HepG2 (cell line): ENCODE data around the gene ZNF770. TPM values are rescaled to one million over a fixed set of nuclear protein-coding genes. Genes with fewer than 3 reads are reported as not detected.

ENCODE experiments used
- EZH2 ChIP-seq: conservative IDR thresholded peaks from 2 replicates; pipeline ENCODE4 v1.6.1; 2012; ENCODE audit warnings: mild to moderate bottlenecking, low read depth, low read length, moderate library complexity
- MAFK ChIP-seq, 2 experiments: IDR thresholded peaks in 1 of 2; conservative IDR thresholded peaks in 1 of 2; 2 replicates each; pipeline ENCODE4 v1.6.1; 2011; ENCODE audit warnings: improper control_type of control experiment in 2 of 2, low read length in 2 of 2
- NCOA5 ChIP-seq: sonication (generic); formaldehyde crosslinking; IDR thresholded peaks from 2 replicates; pipeline ENCODE4 v1.4.0; 2020; ENCODE audit warnings: missing genetic modification reagents
- NFYC ChIP-seq: IDR thresholded peaks from 2 replicates; pipeline ENCODE4 v1.6.1; 2016; ENCODE audit warnings: missing genetic modification reagents, missing compliant biosample characterization
- REL ChIP-seq: sonication (generic); formaldehyde crosslinking; conservative IDR thresholded peaks from 2 replicates; pipeline ENCODE4 v1.8.0; 2022; ENCODE audit warnings: mild to moderate bottlenecking, missing genetic modification reagents, moderate library complexity
- SP140L ChIP-seq: sonication (generic); formaldehyde crosslinking; IDR thresholded peaks from 2 replicates; pipeline ENCODE4 v1.4.0; 2020; ENCODE audit warnings: missing genetic modification reagents, borderline replicate concordance
- TBL1XR1 ChIP-seq: fragments of 150-350 bp; IDR thresholded peaks from 2 replicates; pipeline ENCODE4 v1.6.1; 2014; ENCODE audit warnings: borderline replicate concordance, low read length; ENCODE audit not compliant: partially characterized antibody
- ZFY ChIP-seq: sonication (generic); formaldehyde crosslinking; IDR thresholded peaks from 2 replicates; pipeline ENCODE4 v1.4.0; 2020; ENCODE audit warnings: missing genetic modification reagents
- ZNF17 ChIP-seq: sonication (generic); formaldehyde crosslinking; IDR thresholded peaks from 2 replicates; pipeline ENCODE4 v1.5.0; 2020; ENCODE audit warnings: mild to moderate bottlenecking, missing genetic modification reagents
- ZNF451 ChIP-seq: sonication (generic); formaldehyde crosslinking; IDR thresholded peaks from 2 replicates; pipeline ENCODE4 v1.5.0; 2020; ENCODE audit warnings: mild to moderate bottlenecking, missing genetic modification reagents
- ZNF598 ChIP-seq: sonication (generic); formaldehyde crosslinking; IDR thresholded peaks from 2 replicates; pipeline ENCODE4 v1.5.1; 2020; ENCODE audit warnings: mild to moderate bottlenecking, missing genetic modification reagents, borderline replicate concordance
- ZNF615 ChIP-seq: sonication (generic); formaldehyde crosslinking; IDR thresholded peaks from 2 replicates; pipeline ENCODE4 v1.5.0; 2020; ENCODE audit warnings: mild to moderate bottlenecking, missing genetic modification reagents, borderline replicate concordance
- ZNF619 ChIP-seq: sonication (generic); formaldehyde crosslinking; IDR thresholded peaks from 2 replicates; pipeline ENCODE4 v1.4.0; 2020; ENCODE audit warnings: mild to moderate bottlenecking, missing genetic modification reagents
- polyA plus RNA-seq, 8 experiments: library from polyadenylated mRNA; depleted of rRNA in 3 of 8; stranded (reverse) in 7 of 8; unstranded in 1 of 8; fragments of >200 nt; fragmentation: Illumina TruSeq in 4 of 8; extraction: Trizol in 4 of 8; gene quantifications; 2 replicates each; pipeline versions ENCODE4 v1.2.1 to v1.2.3, GENCODE V29; 2011 to 2016; ENCODE audit warnings: low read depth in 4 of 8, missing spikeins in 1 of 8, mixed read lengths in 1 of 8; ENCODE audit not compliant: insufficient read depth in 1 of 8
- total RNA-seq, 5 experiments: library from RNA; depleted of rRNA; stranded (reverse); fragments of >200 nt; fragmentation: Illumina TruSeq; extraction: Trizol; gene quantifications; 2 replicates each; pipeline ENCODE4 v1.2.3, GENCODE V29; 2016; ENCODE audit warnings: low read depth in 1 of 5
- TF ChIP-seq, protein P1 (sequence below): sonication (generic); formaldehyde crosslinking; IDR thresholded peaks from 2 replicates; pipeline ENCODE4 v1.8.0; 2022; ENCODE audit warnings: mild to moderate bottlenecking, missing genetic modification reagents; ENCODE audit not compliant: insufficient replicate concordance
- TF ChIP-seq, protein P2 (sequence below): fragments of 450-650 bp; IDR thresholded peaks from 2 replicates; pipeline ENCODE4 v1.6.1; 2017; ENCODE audit warnings: mild to moderate bottlenecking
- TF ChIP-seq, protein P3 (sequence below): IDR thresholded peaks from 2 replicates; pipeline ENCODE4 v1.6.1; 2016; ENCODE audit warnings: missing genetic modification reagents, missing compliant biosample characterization
- TF ChIP-seq, protein P4 (sequence below): sonication (generic); formaldehyde crosslinking; IDR thresholded peaks from 2 replicates; pipeline ENCODE4 v1.5.1; 2020; ENCODE audit warnings: missing genetic modification reagents, mild to moderate bottlenecking, borderline replicate concordance
- TF ChIP-seq, protein P5 (sequence below): sonication (generic); formaldehyde crosslinking; IDR thresholded peaks from 2 replicates; pipeline ENCODE4 v1.4.0; 2020; ENCODE audit warnings: mild to moderate bottlenecking, missing genetic modification reagents

The ZNF770 gene
- total and polyA plus RNA-seq, 2 of the 13 experiments (the other 11 are each of a cell fraction or from before 2014, with no cell fraction given), result 15.5 to 33.1 TPM

DNA sequence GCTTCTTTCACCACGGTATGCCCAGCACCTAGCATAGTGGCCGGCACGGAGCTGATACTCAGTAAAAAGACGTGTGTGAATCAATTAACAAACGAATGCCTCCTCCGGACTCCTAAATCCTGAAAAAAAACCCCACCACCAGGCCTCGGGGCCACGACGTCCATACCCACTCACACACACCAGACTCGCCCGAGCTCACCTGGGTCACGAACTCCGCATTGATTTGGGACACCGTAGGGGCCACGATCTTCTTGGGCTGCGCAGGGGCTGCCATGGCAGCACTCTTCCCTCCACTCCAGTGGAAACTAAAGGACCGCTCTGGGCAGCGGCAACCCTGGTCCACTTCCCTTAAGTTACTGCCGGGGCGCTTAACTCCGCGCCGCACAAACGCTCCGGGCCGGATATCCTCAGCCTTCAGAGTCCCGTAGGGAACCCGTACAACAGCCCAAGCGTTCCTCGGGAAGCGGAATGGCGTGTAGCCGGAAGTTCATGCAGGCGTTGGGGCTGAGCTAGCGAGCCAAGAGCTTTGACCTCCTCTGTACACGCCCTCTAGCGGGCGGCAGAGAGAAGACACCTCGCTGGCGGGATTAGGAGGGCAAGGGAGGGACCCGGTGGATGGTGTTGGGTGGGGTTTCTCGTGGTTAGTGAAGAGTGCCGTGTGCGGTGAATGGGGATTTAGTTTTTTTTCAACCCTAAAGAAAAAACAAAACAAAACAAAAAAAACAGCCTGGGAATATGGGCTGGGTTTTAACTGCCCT is 18.6 kb downstream of the ZNF770 start, which contains the start of gene AQR (continued):
- TF ChIP-seq, protein P1, sequence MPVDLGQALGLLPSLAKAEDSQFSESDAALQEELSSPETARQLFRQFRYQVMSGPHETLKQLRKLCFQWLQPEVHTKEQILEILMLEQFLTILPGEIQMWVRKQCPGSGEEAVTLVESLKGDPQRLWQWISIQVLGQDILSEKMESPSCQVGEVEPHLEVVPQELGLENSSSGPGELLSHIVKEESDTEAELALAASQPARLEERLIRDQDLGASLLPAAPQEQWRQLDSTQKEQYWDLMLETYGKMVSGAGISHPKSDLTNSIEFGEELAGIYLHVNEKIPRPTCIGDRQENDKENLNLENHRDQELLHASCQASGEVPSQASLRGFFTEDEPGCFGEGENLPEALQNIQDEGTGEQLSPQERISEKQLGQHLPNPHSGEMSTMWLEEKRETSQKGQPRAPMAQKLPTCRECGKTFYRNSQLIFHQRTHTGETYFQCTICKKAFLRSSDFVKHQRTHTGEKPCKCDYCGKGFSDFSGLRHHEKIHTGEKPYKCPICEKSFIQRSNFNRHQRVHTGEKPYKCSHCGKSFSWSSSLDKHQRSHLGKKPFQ (CRISPR knock-in tag), result peak; percentile 20
- TF ChIP-seq REL (CRISPR knock-in tag) (no peak), ZNF598 (no peak; the same call in 1 of the 2 replicates), NFYC (CRISPR knock-in tag) (peak; percentile 45), NCOA5 (CRISPR knock-in tag) (no peak), SP140L (CRISPR knock-in tag) (0 out of 2 replicates have a peak, but pooled peaks have one; percentile 65), ZNF615 (0 out of 2 replicates have a peak, but pooled peaks have one; percentile 42), ZNF619 (CRISPR knock-in tag) (no peak), ZNF17 (CRISPR knock-in tag) (no peak), ZFY (CRISPR knock-in tag) (peak; percentile 72), ZNF451 (CRISPR knock-in tag) (no peak), EZH2 (no peak), TBL1XR1 (peak; percentile 64), MAFK (conservative IDR thresholded peaks at IDR 0.05 in 1 of 2, IDR thresholded peaks at IDR 0.05 in 1 of 2; ENCODE audit: low read length in 2 of 2) (no peak)
- TF ChIP-seq, protein P2, sequence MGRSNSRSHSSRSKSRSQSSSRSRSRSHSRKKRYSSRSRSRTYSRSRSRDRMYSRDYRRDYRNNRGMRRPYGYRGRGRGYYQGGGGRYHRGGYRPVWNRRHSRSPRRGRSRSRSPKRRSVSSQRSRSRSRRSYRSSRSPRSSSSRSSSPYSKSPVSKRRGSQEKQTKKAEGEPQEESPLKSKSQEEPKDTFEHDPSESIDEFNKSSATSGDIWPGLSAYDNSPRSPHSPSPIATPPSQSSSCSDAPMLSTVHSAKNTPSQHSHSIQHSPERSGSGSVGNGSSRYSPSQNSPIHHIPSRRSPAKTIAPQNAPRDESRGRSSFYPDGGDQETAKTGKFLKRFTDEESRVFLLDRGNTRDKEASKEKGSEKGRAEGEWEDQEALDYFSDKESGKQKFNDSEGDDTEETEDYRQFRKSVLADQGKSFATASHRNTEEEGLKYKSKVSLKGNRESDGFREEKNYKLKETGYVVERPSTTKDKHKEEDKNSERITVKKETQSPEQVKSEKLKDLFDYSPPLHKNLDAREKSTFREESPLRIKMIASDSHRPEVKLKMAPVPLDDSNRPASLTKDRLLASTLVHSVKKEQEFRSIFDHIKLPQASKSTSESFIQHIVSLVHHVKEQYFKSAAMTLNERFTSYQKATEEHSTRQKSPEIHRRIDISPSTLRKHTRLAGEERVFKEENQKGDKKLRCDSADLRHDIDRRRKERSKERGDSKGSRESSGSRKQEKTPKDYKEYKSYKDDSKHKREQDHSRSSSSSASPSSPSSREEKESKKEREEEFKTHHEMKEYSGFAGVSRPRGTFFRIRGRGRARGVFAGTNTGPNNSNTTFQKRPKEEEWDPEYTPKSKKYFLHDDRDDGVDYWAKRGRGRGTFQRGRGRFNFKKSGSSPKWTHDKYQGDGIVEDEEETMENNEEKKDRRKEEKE, result no peak
- TF ChIP-seq, protein P3, sequence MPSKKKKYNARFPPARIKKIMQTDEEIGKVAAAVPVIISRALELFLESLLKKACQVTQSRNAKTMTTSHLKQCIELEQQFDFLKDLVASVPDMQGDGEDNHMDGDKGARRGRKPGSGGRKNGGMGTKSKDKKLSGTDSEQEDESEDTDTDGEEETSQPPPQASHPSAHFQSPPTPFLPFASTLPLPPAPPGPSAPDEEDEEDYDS (CRISPR knock-in tag), result peak; percentile 74
- TF ChIP-seq, protein P4, sequence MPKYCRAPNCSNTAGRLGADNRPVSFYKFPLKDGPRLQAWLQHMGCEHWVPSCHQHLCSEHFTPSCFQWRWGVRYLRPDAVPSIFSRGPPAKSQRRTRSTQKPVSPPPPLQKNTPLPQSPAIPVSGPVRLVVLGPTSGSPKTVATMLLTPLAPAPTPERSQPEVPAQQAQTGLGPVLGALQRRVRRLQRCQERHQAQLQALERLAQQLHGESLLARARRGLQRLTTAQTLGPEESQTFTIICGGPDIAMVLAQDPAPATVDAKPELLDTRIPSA (CRISPR knock-in tag), result no peak
- TF ChIP-seq, protein P5, sequence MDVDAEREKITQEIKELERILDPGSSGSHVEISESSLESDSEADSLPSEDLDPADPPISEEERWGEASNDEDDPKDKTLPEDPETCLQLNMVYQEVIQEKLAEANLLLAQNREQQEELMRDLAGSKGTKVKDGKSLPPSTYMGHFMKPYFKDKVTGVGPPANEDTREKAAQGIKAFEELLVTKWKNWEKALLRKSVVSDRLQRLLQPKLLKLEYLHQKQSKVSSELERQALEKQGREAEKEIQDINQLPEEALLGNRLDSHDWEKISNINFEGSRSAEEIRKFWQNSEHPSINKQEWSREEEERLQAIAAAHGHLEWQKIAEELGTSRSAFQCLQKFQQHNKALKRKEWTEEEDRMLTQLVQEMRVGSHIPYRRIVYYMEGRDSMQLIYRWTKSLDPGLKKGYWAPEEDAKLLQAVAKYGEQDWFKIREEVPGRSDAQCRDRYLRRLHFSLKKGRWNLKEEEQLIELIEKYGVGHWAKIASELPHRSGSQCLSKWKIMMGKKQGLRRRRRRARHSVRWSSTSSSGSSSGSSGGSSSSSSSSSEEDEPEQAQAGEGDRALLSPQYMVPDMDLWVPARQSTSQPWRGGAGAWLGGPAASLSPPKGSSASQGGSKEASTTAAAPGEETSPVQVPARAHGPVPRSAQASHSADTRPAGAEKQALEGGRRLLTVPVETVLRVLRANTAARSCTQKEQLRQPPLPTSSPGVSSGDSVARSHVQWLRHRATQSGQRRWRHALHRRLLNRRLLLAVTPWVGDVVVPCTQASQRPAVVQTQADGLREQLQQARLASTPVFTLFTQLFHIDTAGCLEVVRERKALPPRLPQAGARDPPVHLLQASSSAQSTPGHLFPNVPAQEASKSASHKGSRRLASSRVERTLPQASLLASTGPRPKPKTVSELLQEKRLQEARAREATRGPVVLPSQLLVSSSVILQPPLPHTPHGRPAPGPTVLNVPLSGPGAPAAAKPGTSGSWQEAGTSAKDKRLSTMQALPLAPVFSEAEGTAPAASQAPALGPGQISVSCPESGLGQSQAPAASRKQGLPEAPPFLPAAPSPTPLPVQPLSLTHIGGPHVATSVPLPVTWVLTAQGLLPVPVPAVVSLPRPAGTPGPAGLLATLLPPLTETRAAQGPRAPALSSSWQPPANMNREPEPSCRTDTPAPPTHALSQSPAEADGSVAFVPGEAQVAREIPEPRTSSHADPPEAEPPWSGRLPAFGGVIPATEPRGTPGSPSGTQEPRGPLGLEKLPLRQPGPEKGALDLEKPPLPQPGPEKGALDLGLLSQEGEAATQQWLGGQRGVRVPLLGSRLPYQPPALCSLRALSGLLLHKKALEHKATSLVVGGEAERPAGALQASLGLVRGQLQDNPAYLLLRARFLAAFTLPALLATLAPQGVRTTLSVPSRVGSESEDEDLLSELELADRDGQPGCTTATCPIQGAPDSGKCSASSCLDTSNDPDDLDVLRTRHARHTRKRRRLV, result no peak
